ENCODE measurements around the gene LHPP.

DNA sequence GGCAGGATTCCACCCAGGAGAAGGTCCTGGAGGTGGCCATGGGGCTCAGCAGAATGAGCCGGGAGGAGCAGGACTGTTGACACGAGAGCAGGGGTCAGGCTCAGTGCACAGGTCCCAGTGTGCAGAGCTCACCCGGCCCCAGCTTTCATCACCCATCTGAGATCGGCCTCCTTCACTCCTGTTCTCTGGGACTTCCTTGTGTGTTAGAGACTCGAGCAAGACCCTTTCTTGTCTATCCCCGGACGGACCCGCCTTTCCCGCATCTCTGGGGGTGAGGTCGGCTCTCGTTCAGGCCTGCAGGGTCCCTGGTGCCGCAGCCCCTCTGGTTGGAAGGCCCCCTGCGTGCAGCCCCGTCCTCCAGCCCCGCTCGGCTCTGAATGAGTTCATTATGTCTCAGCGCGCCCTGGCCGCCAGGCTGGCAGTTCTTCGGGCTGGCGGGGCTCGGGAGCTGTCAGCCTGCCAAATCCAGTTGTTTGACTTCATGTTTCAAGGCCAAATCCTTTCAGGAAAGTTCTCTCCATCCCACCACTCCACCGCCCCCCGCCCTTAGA is 127.9 kb downstream of the LHPP start:
- TF ChIP-seq CTCF (IDR thresholded peaks at IDR 0.05) (peak in 1 of 7 experiments; percentile 10), POLR2A (IDR thresholded peaks at IDR 0.05) (peak in 1 of 3 donors; percentile 22)
